ENCODE measurements around the gene BMPER. TPM values are rescaled to one million over a fixed set of nuclear protein-coding genes. Genes with fewer than 3 reads are reported as not detected.

BMPER gene
- total RNA-seq, 1 experiment from 2014 or later = not detected

DNA sequence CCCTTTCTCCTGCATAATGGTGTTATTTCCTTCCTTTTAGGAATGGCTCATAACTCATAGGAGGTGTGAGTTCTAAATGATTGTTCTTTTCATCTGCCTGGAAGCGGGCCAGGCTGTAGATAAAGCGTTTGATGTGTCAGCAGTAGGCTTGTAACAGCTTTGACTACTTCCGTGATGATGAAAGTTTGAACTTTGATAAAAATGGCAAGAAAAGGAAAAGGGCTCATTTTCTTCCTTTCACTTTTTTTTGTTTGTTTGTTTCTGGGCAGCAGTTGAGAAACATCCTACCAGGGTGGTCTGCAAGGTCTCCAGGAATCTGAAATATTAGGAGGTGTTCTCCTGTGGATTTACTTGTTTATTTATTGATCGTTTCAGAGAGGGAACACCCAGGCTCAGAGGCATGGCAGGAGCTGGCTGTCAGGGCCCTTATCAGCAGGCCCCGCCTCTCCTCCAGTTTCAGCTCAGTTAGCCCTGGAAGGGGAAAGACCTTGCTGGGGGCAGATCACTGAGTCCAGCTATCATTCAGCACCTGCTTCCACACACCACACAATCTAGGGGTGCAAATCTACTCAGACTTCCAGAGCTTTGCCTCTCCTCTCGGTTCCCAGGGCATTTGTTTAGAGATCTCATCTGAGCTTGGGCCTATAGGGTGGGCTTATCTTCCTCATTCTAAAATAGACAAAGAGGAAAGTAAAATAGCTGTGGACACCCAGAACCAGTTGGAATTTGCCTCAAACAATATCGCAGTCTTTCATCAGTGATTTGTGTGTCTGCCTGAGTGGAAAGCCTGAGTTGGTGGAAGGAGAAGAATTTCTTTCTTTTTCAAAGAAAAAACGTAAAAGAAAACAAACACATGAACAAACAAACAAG, 130.9 kb downstream of the BMPER start:
- Histone ChIP-seq H3K4me1 (peaks cover 16% of the 10 kb centered on the region), H3K27me3 (replicated peaks; ENCODE audit: control insufficient read depth, insufficient read depth, low read length) (no peaks in the 10 kb centered on the region), H3K4me3 (ENCODE audit: low read depth, low read length) (0 out of 2 replicates have a peak overlapping the region, but pooled peaks have one; percentile 2), H3K36me3 (ENCODE audit: control insufficient read depth, insufficient read depth, low read length) (no peaks in the 10 kb centered on the region), H3K9me3 (no peaks in the 10 kb centered on the region)
- peak overlapping the region; percentile 65 for H3K4me3 Mint-ChIP-seq (ENCODE audit: unreplicated experiment)
- no TSS peak for BruUV-seq (replicated peaks)
- ChIA-PET POLR2A (no interaction called here), CTCF (no interaction called here)
- peaks cover 12% of the 10 kb centered on the region for H3K4me1 Mint-ChIP-seq (ENCODE audit: low read depth, unreplicated experiment)
- intact Hi-C loops (cut with micrococcal nuclease; ENCODE audit: unreplicated experiment) = no loop called here
- no peaks in the 10 kb centered on the region for H3K36me3 Mint-ChIP-seq (ENCODE audit: insufficient read depth, unreplicated experiment)
- peak overlapping the region; percentile 75 for H3K27ac Mint-ChIP-seq (ENCODE audit: unreplicated experiment)
- H3K9me3 Mint-ChIP-seq (ENCODE audit: unreplicated experiment) = no peaks in the 10 kb centered on the region
- TF ChIP-seq, protein P1, sequence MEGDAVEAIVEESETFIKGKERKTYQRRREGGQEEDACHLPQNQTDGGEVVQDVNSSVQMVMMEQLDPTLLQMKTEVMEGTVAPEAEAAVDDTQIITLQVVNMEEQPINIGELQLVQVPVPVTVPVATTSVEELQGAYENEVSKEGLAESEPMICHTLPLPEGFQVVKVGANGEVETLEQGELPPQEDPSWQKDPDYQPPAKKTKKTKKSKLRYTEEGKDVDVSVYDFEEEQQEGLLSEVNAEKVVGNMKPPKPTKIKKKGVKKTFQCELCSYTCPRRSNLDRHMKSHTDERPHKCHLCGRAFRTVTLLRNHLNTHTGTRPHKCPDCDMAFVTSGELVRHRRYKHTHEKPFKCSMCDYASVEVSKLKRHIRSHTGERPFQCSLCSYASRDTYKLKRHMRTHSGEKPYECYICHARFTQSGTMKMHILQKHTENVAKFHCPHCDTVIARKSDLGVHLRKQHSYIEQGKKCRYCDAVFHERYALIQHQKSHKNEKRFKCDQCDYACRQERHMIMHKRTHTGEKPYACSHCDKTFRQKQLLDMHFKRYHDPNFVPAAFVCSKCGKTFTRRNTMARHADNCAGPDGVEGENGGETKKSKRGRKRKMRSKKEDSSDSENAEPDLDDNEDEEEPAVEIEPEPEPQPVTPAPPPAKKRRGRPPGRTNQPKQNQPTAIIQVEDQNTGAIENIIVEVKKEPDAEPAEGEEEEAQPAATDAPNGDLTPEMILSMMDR (IDR thresholded peaks at IDR 0.05; ENCODE audit: insufficient read depth in 1 of 2, low read depth in 1 of 2, low read length in 1 of 2, severe bottlenecking in 1 of 2, unreplicated experiment in 1 of 2) = no peak
- DNase-seq = peak; percentile 47 to 70
- H3K27me3 Mint-ChIP-seq (ENCODE audit: insufficient read depth, unreplicated experiment) = no peaks in the 10 kb centered on the region

DNA sequence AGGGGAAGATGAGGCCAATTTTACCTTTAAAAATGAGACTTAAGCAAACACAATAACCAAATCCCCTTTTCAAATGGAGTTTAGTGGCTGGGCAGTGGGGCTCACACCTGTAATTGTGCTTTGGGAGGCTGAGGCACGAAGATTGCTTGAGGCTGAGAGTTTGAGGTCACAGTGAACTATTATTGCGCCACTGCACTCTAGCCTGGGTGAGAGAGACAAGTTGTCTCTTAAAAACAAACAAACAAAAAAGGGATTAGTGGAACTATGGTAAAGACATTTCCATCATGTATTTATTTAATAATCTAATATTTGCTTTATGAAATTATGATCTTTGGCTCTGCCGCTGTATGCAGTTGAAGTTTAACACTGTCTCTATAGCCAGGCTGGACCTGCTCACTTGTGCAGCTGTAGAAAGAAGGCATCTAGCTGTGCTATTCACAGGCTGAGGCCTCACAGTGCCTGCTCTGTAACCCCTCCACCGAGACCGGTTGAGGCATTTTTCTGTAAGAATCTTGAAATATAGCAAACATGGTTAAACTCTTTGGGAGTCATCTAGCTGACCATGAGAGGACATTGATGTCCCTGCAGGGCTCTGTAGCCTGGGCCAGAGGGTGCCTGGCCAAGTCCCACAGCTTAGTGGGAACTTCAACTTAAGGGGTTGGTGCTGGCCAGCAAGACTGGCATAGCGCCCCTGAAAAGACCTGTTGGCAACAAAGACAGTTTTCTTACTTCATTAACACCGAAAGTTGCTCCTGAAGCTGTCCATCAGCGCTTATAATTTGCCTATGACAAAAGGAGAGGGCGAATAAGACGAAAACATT, 131.8 kb downstream of the BMPER start:
- no peaks in the 10 kb centered on the region for H3K36me3 ChIP-seq (ENCODE audit: control insufficient read depth, insufficient read depth, low read length)
- no peaks in the 10 kb centered on the region for H3K27me3 ChIP-seq (replicated peaks; ENCODE audit: control insufficient read depth, insufficient read depth, low read length)
- H3K27me3 Mint-ChIP-seq (ENCODE audit: insufficient read depth, unreplicated experiment) = no peaks in the 10 kb centered on the region
- H3K4me1 ChIP-seq = peaks cover 16% of the 10 kb centered on the region
- BruUV-seq (replicated peaks) = no TSS peak
- H3K9me3 ChIP-seq = no peaks in the 10 kb centered on the region
- peaks cover 12% of the 10 kb centered on the region for H3K4me1 Mint-ChIP-seq (ENCODE audit: low read depth, unreplicated experiment)
- no peaks in the 10 kb centered on the region for H3K9me3 Mint-ChIP-seq (ENCODE audit: unreplicated experiment)
- H3K27ac Mint-ChIP-seq (ENCODE audit: unreplicated experiment) = peak overlapping the region; percentile 75
- H3K4me3 Mint-ChIP-seq (ENCODE audit: unreplicated experiment) = no peak overlapping the region
- no peak overlapping the region for H3K4me3 ChIP-seq (ENCODE audit: low read depth, low read length)
- ChIA-PET POLR2A (no interaction called here), CTCF (no interaction called here)
- TF ChIP-seq, protein P1 (IDR thresholded peaks at IDR 0.05; ENCODE audit: insufficient read depth in 1 of 2, low read depth in 1 of 2, low read length in 1 of 2, severe bottlenecking in 1 of 2, unreplicated experiment in 1 of 2) = no peak
- H3K36me3 Mint-ChIP-seq (ENCODE audit: insufficient read depth, unreplicated experiment) = no peaks in the 10 kb centered on the region
- intact Hi-C loops (cut with micrococcal nuclease; ENCODE audit: unreplicated experiment) = no loop called here
- no peak for DNase-seq

DNA sequence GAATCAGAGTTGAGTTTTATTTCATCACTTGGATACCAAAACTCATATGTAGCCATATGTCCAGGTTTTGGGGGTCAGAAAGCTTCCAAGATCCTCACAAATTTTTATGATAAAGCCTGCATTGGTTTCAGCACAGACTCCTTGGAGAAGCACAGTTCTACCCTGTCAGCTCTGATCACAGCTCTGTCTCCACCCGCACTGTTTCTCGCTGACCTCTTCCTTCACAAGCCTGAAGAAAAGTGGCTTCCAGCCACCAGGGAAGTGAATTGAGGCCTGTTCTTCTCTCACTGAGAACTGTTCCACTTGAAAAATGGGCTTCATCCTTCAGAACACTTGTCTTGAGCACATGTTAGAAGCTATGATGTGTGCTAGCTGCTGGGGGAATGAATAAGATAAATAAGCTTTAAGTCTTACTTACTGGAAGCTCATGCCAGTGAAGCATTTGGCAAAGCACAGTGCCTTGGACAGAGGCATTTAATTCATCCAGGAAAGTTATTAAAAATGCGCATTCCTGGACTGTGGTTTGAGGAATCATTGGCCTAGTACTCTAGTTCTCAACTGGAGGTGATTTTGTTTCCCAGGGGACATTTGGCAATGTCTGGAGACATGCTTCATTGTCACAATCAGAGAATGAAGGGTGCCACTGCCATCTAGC, 133.6 kb downstream of the BMPER start:
- Mint-ChIP-seq H3K4me1 (ENCODE audit: low read depth, unreplicated experiment) (peaks cover 12% of the 10 kb centered on the region), H3K4me3 (ENCODE audit: unreplicated experiment) (no peak overlapping the region), H3K27me3 (ENCODE audit: insufficient read depth, unreplicated experiment) (no peaks in the 10 kb centered on the region), H3K9me3 (ENCODE audit: unreplicated experiment) (no peaks in the 10 kb centered on the region), H3K36me3 (ENCODE audit: insufficient read depth, unreplicated experiment) (no peaks in the 10 kb centered on the region), H3K27ac (ENCODE audit: unreplicated experiment) (no peak overlapping the region)
- H3K4me3 ChIP-seq (ENCODE audit: low read depth, low read length) = no peak overlapping the region
- H3K36me3 ChIP-seq (ENCODE audit: control insufficient read depth, insufficient read depth, low read length) = no peaks in the 10 kb centered on the region
- ChIA-PET CTCF (no interaction called here), POLR2A (interaction anchor here (0.6 kb wide), 1 partner anchor 1690 kb away, joined by 7 read pairs; no protein-coding TSS in a partner anchor)
- no TSS peak for BruUV-seq (replicated peaks)
- no peaks in the 10 kb centered on the region for H3K27me3 ChIP-seq (replicated peaks; ENCODE audit: control insufficient read depth, insufficient read depth, low read length)
- intact Hi-C loops (cut with micrococcal nuclease; ENCODE audit: unreplicated experiment) = no loop called here
- no peak for DNase-seq
- H3K9me3 ChIP-seq = no peaks in the 10 kb centered on the region
- peaks cover 16% of the 10 kb centered on the region for H3K4me1 ChIP-seq
- TF ChIP-seq, protein P1 (IDR thresholded peaks at IDR 0.05; ENCODE audit: insufficient read depth in 1 of 2, low read depth in 1 of 2, low read length in 1 of 2, severe bottlenecking in 1 of 2, unreplicated experiment in 1 of 2) = no peak
